WI38 (cell line): ENCODE measurements around the gene FAM210A.

Experiments
- H3K4me3 ChIP-seq: 2 replicates; pipeline ENCODE4 v1.5.1; 2011; ENCODE audit warnings: low read depth, mild to moderate bottlenecking, control low read depth, low read length
- CTCF ChIP-seq: IDR thresholded peaks from 2 replicates; pipeline ENCODE4 v1.5.1; 2012; ENCODE audit warnings: low read depth, mild to moderate bottlenecking, control low read depth, low read length

Gene FAM210A

GRCh38 chr18:13614641-13615288, 111.6 kb downstream of the FAM210A start:
- H3K4me3 ChIP-seq, result no peak overlapping the region
- no peak for TF ChIP-seq CTCF

- no peak for TF ChIP-seq CTCF
- no peak overlapping the region for H3K4me3 ChIP-seq
Measured at GRCh38 chr18:13613591-13614501, 112.5 kb downstream of the FAM210A start.
